IMR-90 (cell line): ENCODE data around the gene NOX3. TPM values are rescaled to one million over a fixed set of nuclear protein-coding genes. Genes with fewer than 3 reads are reported as not detected.

Source experiments
- ATAC-seq: fragments of 200-7000 bp; cut with Tn5 transposase; 2 replicates; pipeline ENCODE4 v1.9.1; 2020; ENCODE audit warnings: low read depth, mild to moderate bottlenecking, moderate library complexity
- BruUV-seq: library from RNA; stranded (reverse); fragments of 400-500 nt; replicated peaks from 2 replicates; lab custom pipeline; 2021; lab: Mats Ljungman, UMichigan
- CTCF ChIA-PET: fragments of 300-600 bp; formaldehyde crosslinking; extraction: SDS; loops from one replicate; lab custom pipeline; 2021; ENCODE audit warnings: antibody characterized with exemption; lab: Yijun Ruan, JAX
- POLR2A ChIA-PET: fragments of 300-600 bp; sonication (Branson Sonifier 250); formaldehyde crosslinking; loops from one replicate; lab custom pipeline; 2022; ENCODE audit warnings: antibody characterized with exemption; ENCODE audit not compliant: unreplicated experiment; lab: Charles Lee
- DNase-seq: peaks from one replicate; pipeline ENCODE4 v3.0.0; 2013
- H2AFZ ChIP-seq: replicated peaks from 2 replicates; pipeline ENCODE3; 2013; ENCODE audit warnings: low read length, mild to moderate bottlenecking; ENCODE audit not compliant: poor library complexity
- H2AK5ac ChIP-seq: 2 replicates; pipeline ENCODE4 v1.6.1; 2013; ENCODE audit warnings: low read depth, low read length, inconsistent platforms
- H2AK9ac ChIP-seq: replicated peaks from 2 replicates; pipeline ENCODE3; 2013; ENCODE audit warnings: mild to moderate bottlenecking, low read depth, low read length, moderate library complexity; ENCODE audit not compliant: poor library complexity
- H2BK120ac ChIP-seq: 2 replicates; pipeline ENCODE4 v1.6.1; 2013; ENCODE audit warnings: low read depth, low read length, inconsistent platforms
- H2BK15ac ChIP-seq: 3 replicates; pipeline ENCODE4 v1.6.1; 2013; ENCODE audit warnings: low read depth, low read length, inconsistent platforms
- H2BK20ac ChIP-seq: 2 replicates; pipeline ENCODE4 v1.6.1; 2013; ENCODE audit warnings: low read depth, mild to moderate bottlenecking, inconsistent platforms, low read length, moderate library complexity
- H2BK5ac ChIP-seq: 2 replicates; pipeline ENCODE4 v1.6.1; 2013; ENCODE audit warnings: mild to moderate bottlenecking, low read depth, low read length, inconsistent platforms; ENCODE audit not compliant: poor library complexity, severe bottlenecking
- H3K14ac ChIP-seq: replicated peaks from 2 replicates; pipeline ENCODE4 v1.6.1; 2013; ENCODE audit warnings: low read depth, low read length, inconsistent platforms
- H3K18ac ChIP-seq: 2 replicates; pipeline ENCODE4 v1.6.1; 2013; ENCODE audit warnings: low read depth, low read length, control low read depth
- H3K23ac ChIP-seq: 2 replicates; pipeline ENCODE4 v1.6.1; 2013; ENCODE audit warnings: low read depth, low read length, inconsistent platforms
- H3K27ac ChIP-seq: 2 replicates; pipeline ENCODE4 v1.5.1; 2013; ENCODE audit warnings: mild to moderate bottlenecking, control low read depth, low read length; ENCODE audit not compliant: insufficient read depth
- H3K27me3 ChIP-seq: 2 replicates; pipeline ENCODE4 v1.6.1; 2013; ENCODE audit warnings: low read length; ENCODE audit not compliant: control insufficient read depth, insufficient read depth
- H3K36me3 ChIP-seq: 2 replicates; pipeline ENCODE4 v1.6.1; 2013; ENCODE audit warnings: low read length, mixed read lengths; ENCODE audit not compliant: control insufficient read depth, insufficient read depth
- H3K4ac ChIP-seq: 2 replicates; pipeline ENCODE4 v1.6.1; 2013; ENCODE audit warnings: low read depth, low read length, inconsistent platforms
- H3K4me1 ChIP-seq: 2 replicates; pipeline ENCODE4 v1.6.1; 2013; ENCODE audit warnings: low read length, mixed read lengths; ENCODE audit not compliant: control insufficient read depth, insufficient read depth
- H3K4me2 ChIP-seq: 2 replicates; pipeline ENCODE4 v1.6.1; 2013; ENCODE audit warnings: low read depth, mild to moderate bottlenecking, control low read depth, low read length, moderate library complexity
- H3K4me3 ChIP-seq: 2 replicates; pipeline ENCODE4 v1.5.1; 2013; ENCODE audit warnings: low read depth, mild to moderate bottlenecking, control low read depth, low read length, moderate library complexity; ENCODE audit not compliant: insufficient read depth
- H3K56ac ChIP-seq: 2 replicates; pipeline ENCODE4 v1.6.1; 2013; ENCODE audit warnings: low read length, inconsistent platforms; ENCODE audit not compliant: insufficient read depth; ENCODE audit errors: extremely low read depth
- H3K79me1 ChIP-seq, 2 experiments: 2 replicates each; pipeline ENCODE4 v1.6.1; 2013; ENCODE audit warnings: low read length in 2 of 2, inconsistent platforms in 1 of 2, low read depth in 1 of 2
- H3K9ac ChIP-seq: 2 replicates; pipeline ENCODE4 v1.6.1; 2013; ENCODE audit warnings: low read depth, low read length, control low read depth
- H3K9me1 ChIP-seq: 2 replicates; pipeline ENCODE4 v1.6.1; 2013; ENCODE audit warnings: low read length, inconsistent platforms; ENCODE audit not compliant: insufficient read depth
- H3K9me3 ChIP-seq: 2 replicates; pipeline ENCODE4 v1.6.1; 2013; ENCODE audit warnings: low read length; ENCODE audit not compliant: control insufficient read depth, insufficient read depth
- H4K20me1 ChIP-seq: 2 replicates; pipeline ENCODE4 v1.6.1; 2013; ENCODE audit warnings: low read length, inconsistent platforms; ENCODE audit not compliant: insufficient read depth
- H4K5ac ChIP-seq: 2 replicates; pipeline ENCODE4 v1.6.1; 2013; ENCODE audit warnings: mild to moderate bottlenecking, low read depth, low read length, control low read depth
- H4K8ac ChIP-seq, 2 experiments: 2 replicates each; pipeline ENCODE4 v1.6.1; 2013; ENCODE audit warnings: low read depth in 2 of 2, low read length in 2 of 2, control low read depth in 1 of 2, inconsistent platforms in 1 of 2
- H4K91ac ChIP-seq: 2 replicates; pipeline ENCODE4 v1.6.1; 2013; ENCODE audit warnings: low read depth, low read length, inconsistent platforms; ENCODE audit not compliant: insufficient read depth
- RCOR1 ChIP-seq: IDR thresholded peaks from 2 replicates; pipeline ENCODE4 v1.6.1; 2012; ENCODE audit warnings: mild to moderate bottlenecking, low read length, improper control_type of control experiment; ENCODE audit not compliant: insufficient replicate concordance
- WGBS, 2 experiments: methylation state at CpG; one replicate each; pipeline versions ENCODE4 v1.1.5 to v1.1.7; 2013; ENCODE audit warnings: missing lambda C conversion rate in 2 of 2; ENCODE audit not compliant: insufficient read length in 1 of 2; ENCODE audit errors: extremely low coverage in 2 of 2; 5-methylcytosine and 5-hydroxymethylcytosine counted together
- dilution Hi-C: fragments of 300-500 bp; cut with HindIII; formaldehyde crosslinking; loops from one replicate; pipeline ENCODE4 v1.14.3; 2018; ENCODE audit warnings: low sequenced_read_pairs; ENCODE audit not compliant: unreplicated experiment
- in situ Hi-C: fragments of 300-500 bp; cut with MboI; formaldehyde crosslinking; loops from 3 replicates; pipeline ENCODE4 v1.14.3; 2019; ENCODE audit warnings: low sequenced_read_pairs, inconsistent platforms, mixed read lengths
- intact Hi-C: fragments of 100-400 bp; cut with micrococcal nuclease; formaldehyde crosslinking; loops from 2 replicates; pipeline ENCODE4 v1.10.0; 2022
- polyA plus RNA-seq, 3 experiments: library from polyadenylated mRNA; depleted of rRNA; stranded (reverse); fragments of >200 nt; gene quantifications; 2 replicates each; pipeline ENCODE4 v1.2.3, GENCODE V29; 2012; ENCODE audit warnings: low replicate concordance in 1 of 3
- total RNA-seq: library from RNA; depleted of rRNA; stranded (reverse); fragments of >200 nt; gene quantifications from 2 replicates; pipeline ENCODE4 v1.2.3, GENCODE V29; 2012

The NOX3 gene
- total and polyA plus RNA-seq, 2 of the 4 experiments (the other 2 are of a cell fraction) = not detected

- no peak overlapping the region for H3K9ac ChIP-seq
- H4K20me1 ChIP-seq = no peaks in the 10 kb centered on the region
- H3K4me3 ChIP-seq = no peak overlapping the region
- H3K23ac ChIP-seq = peak overlapping the region; percentile 47; the same call in 1 of the 2 replicates
- no CpG with 5 or more reads among the region's 5 CpGs for WGBS, 2 experiments
- H3K4ac ChIP-seq = peak overlapping the region; percentile 68
- H2AK9ac ChIP-seq = peak overlapping the region; percentile 10
- ATAC-seq = peak; percentile 31
- no peak overlapping the region for H2AFZ ChIP-seq
- H2BK120ac ChIP-seq = peak overlapping the region; percentile 92
- intact Hi-C loops = loop anchor here (1.0 kb wide), 1 partner anchor 501 kb away; no protein-coding TSS in a partner anchor
- H3K36me3 ChIP-seq = no peaks in the 10 kb centered on the region
- peak overlapping the region; percentile 51 for H3K27ac ChIP-seq
- H3K4me2 ChIP-seq = peak overlapping the region; percentile 57; the same call in 1 of the 2 replicates
- H4K91ac ChIP-seq = peak overlapping the region; percentile 68
- peak overlapping the region; percentile 75 for H2AK5ac ChIP-seq
- peak overlapping the region; percentile 80 for H3K14ac ChIP-seq
- no peaks in the 10 kb centered on the region for H3K79me1 ChIP-seq
- peak overlapping the region; percentile 42 to 58 for H4K8ac ChIP-seq
- H2BK5ac ChIP-seq = peak overlapping the region; percentile 91
- POLR2A ChIA-PET = no interaction called here
- H4K5ac ChIP-seq = peak overlapping the region; percentile 98; the same call in 1 of the 2 replicates
- no peaks in the 10 kb centered on the region for H3K27me3 ChIP-seq
- peak; percentile 5 for DNase-seq
- peaks cover 4% of the 10 kb centered on the region for H3K9me1 ChIP-seq
- no peaks in the 10 kb centered on the region; the same call in 1 of the 2 replicates for H3K9me3 ChIP-seq
- CTCF ChIA-PET = interaction anchor here (0.6 to 0.7 kb wide), 6 partner anchors 13 to 388 kb away, joined by 3 to 5 read pairs (median 3); no protein-coding TSS in a partner anchor
- peaks cover 6% of the 10 kb centered on the region for H3K4me1 ChIP-seq
- H2BK20ac ChIP-seq = peak overlapping the region; percentile 77
- H2BK15ac ChIP-seq = peak overlapping the region; percentile 75; the same call in 2 of the 3 replicates
- H3K18ac ChIP-seq = peak overlapping the region; percentile 99
- no peak for TF ChIP-seq RCOR1
- no peak overlapping the region for H3K56ac ChIP-seq
- no TSS peak for BruUV-seq
- in situ Hi-C loops = no loop called here
- dilution Hi-C loops = no loop called here
Measured at GRCh38 chr6:155381673-155382337, 73.8 kb downstream of the NOX3 start.
